ENCODE measurements around the gene SLC6A19.

The SLC6A19 gene

GRCh38 chr5:1166370-1166769, 35.0 kb upstream of the SLC6A19 start:
- no peak for DNase-seq (ENCODE audit: low read depth)

DNA sequence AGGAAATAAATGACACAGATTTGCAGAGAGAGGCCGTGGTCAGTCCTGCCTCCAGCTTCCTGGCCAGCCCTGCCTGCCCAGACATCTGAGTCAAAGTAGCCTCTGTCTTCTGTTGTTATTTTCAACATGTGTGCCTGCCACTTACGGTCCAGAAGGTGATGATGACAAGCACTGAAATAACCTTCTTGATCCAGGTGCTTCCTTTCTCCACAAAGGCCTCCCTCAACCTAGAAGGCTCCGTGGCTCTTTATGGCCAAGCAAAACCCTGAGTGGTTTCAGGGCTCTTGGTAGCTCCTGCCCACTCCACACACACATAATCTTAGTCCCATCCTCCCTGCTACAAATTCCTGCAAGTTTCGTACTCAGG, 34.1 kb upstream of the SLC6A19 start:
- DNase-seq (ENCODE audit: low read depth) = no peak

GRCh38 chr5:1167728-1168709, 33.4 kb upstream of the SLC6A19 start:
- DNase-seq (ENCODE audit: low read depth) = peak; percentile 19

GRCh38 chr5:1168796-1169195, 32.6 kb upstream of the SLC6A19 start:
- DNase-seq (ENCODE audit: low read depth) = no peak

GRCh38 chr5:1169211-1170115, 31.9 kb upstream of the SLC6A19 start:
- no peak for DNase-seq (ENCODE audit: low read depth)

GRCh38 chr5:1171340-1171941, 30.0 kb upstream of the SLC6A19 start:
- no peak for DNase-seq (ENCODE audit: low read depth)

GRCh38 chr5:1172007-1172581, 29.3 kb upstream of the SLC6A19 start:
- DNase-seq (ENCODE audit: low read depth) = no peak

DNA sequence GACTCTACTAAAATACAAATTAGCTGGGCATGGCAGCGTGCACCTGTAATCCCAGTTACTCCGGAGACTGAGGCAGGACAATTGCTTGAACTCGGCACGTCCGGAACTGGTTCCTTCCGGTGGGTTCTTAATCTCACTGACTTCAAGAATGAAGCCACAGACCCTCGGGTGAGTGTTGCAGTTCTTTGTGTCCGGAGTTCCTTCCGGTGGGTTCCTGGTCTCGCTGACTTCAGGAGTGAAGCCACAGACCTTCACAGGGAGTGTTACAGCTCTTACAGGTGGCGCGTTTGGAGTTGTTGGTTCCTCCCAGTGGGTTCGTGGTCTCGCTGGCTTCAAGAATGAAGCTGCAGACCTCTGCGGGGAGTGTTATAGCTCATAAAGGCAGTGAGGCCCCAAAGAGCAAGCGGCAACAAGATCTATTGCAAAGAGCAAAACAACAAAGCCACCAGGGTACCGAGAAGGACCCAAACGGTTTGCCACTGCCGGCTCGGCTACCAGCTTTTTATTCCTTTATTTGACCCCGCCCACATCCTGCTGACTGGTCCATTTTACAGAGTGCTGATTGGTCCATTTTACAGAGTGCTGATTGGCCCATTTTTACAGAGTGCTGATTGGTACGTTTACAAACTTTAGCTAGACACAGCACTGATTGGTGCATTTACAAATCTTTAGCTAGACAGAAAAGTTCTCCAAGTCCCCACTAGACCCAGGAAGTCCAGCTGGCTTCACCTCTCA, 28.6 kb upstream of the SLC6A19 start:
- DNase-seq (ENCODE audit: low read depth) = no peak

DNA sequence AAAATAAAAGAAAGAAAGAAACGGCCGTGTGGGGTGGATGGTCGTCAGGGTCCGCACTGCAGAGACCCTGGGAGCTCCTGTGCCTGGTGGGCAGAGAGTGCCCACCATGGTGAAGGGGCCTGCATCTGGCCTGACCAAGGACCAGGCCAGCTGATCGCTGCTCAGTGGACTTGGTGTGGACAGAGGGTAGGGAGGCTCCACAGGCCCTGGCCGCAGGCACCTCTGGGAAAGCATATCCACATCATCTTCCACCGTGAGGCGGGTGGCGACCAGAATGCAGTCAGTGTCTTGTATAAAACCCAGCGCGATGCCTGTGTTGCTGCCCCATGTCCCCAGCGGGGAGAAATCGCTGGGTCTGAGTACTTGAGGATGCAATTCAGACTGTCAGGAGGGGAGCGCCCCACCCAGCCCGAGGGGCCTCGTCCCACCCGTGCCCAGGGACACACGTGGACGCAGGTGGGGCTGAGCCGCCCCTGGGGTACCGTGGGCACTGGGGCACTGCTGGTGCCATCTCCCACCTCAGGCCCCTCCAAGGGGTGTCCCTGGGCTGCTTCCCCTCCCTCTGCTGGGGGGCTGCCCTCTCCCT, 27.8 kb upstream of the SLC6A19 start:
- no peak for DNase-seq (ENCODE audit: low read depth)

DNA sequence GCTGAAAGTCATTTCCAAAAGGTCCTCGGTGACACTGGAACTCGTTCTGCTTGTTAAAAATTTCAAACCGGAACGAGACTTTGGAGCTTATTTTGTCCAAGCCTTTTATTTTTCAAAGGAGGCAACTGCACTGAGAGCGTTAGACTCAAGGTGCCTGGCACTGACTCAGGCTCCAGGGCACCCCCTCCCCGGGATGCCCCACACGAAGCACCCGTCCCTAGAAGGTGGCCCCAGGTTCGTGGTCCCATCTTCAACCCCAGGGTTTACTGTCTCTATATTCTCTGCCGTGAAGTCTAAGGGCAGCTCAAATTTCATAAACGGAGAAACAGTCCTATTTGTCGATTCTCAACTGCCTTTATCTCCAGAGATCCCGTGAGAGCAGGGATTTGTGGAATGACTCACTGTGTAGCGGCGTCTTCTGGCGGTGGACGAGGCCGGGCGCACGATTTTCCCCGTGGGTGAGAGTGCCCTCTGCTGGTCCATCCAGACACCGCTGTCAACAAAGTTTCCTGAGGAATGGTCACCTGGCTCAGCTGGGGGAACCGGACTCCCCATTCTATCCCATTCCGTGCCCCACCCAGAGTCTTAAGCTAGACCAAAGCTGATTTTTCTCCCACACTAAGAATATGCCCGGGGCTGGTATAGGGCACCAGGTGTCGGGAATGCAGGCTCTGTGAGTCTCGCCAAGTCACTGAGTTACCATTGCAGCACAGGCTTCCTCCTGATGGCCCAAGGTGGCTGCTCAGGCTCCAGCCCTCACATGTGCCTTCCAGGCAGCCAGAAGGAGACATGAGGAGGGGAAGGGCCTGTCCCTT, 27.1 kb upstream of the SLC6A19 start:
- no peak for DNase-seq (ENCODE audit: low read depth)

- no peak for DNase-seq (ENCODE audit: low read depth)
Observed at GRCh38 chr5:1175015-1175414, 26.4 kb upstream of the SLC6A19 start.

- DNase-seq (ENCODE audit: low read depth) = no peak
Observed at GRCh38 chr5:1175801-1176472, 25.5 kb upstream of the SLC6A19 start.

- DNase-seq (ENCODE audit: low read depth) = no peak
Observed at GRCh38 chr5:1176473-1177391, 24.7 kb upstream of the SLC6A19 start.

GRCh38 chr5:1177826-1178528, 23.4 kb upstream of the SLC6A19 start:
- no peak for DNase-seq (ENCODE audit: low read depth)

GRCh38 chr5:1178529-1179382, 22.6 kb upstream of the SLC6A19 start:
- no peak for DNase-seq (ENCODE audit: low read depth)

- DNase-seq (ENCODE audit: low read depth) = no peak
Observed at GRCh38 chr5:1179383-1179715, 22.0 kb upstream of the SLC6A19 start.

DNA sequence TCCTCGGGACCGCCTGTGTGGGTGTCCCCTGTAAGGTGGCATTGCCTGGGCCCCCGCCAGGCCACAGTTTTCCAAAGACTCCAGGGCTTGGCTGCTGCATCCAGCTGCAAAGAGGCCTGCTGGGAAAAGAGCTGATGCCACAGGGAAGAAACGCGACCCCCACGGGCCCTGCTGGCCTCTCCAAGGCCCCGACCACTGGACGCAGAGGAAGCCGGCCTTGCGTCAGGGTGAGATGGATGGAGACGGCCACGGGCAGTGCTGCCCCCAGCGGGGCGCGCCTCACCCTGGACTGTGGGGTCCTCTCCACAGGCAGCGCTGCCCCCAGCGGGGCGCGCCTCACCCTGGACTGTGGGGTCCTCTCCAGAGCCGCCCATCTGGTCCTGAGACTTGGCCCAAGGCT, 21.3 kb upstream of the SLC6A19 start:
- no peak for DNase-seq (ENCODE audit: low read depth)

Data from non-pigmented ciliary epithelial cell (primary cell).